ENCODE results near the gene NKX6-1.

The NKX6-1 gene

GRCh38 chr4:84499624-84499982 lies 511 bp upstream of the NKX6-1 start:
- H3K27ac ChIP-seq, result no peak overlapping the region
- TF ChIP-seq CTCF (conservative IDR thresholded peaks at IDR 0.05) (no peak), ZFX (IDR thresholded peaks at IDR 0.05) (no peak)

GRCh38 chr4:84498203-84498934 lies 723 bp downstream of the NKX6-1 start:
- TF ChIP-seq CTCF (conservative IDR thresholded peaks at IDR 0.05) (no peak), ZFX (IDR thresholded peaks at IDR 0.05) (no peak)
- peak overlapping the region; percentile 18; the same call in 1 of the 2 replicates for H3K27ac ChIP-seq

- TF ChIP-seq ZFX (IDR thresholded peaks at IDR 0.05) (no peak), CTCF (conservative IDR thresholded peaks at IDR 0.05) (no peak)
- H3K27ac ChIP-seq, result peak overlapping the region; percentile 18; the same call in 1 of the 2 replicates
Observed at GRCh38 chr4:84497504-84498202, 1.4 kb downstream of the NKX6-1 start.

- no peak overlapping the region for H3K27ac ChIP-seq
- TF ChIP-seq ZFX (IDR thresholded peaks at IDR 0.05) (no peak), CTCF (conservative IDR thresholded peaks at IDR 0.05) (no peak)
Observed at GRCh38 chr4:84496706-84497503, 2.2 kb downstream of the NKX6-1 start.

GRCh38 chr4:84496331-84496705 lies 2.8 kb downstream of the NKX6-1 start:
- TF ChIP-seq CTCF (conservative IDR thresholded peaks at IDR 0.05) (no peak), ZFX (IDR thresholded peaks at IDR 0.05) (no peak)

GRCh38 chr4:84495794-84496261 lies 3.3 kb downstream of the NKX6-1 start:
- no peak for TF ChIP-seq ZFX (IDR thresholded peaks at IDR 0.05)

More at GRCh38 chr4:84496331-84496705, 2.8 kb downstream of the NKX6-1 start:
- H3K27ac ChIP-seq, result no peak overlapping the region

GRCh38 chr4:84495118-84495793 lies 3.8 kb downstream of the NKX6-1 start:
- TF ChIP-seq CTCF (conservative IDR thresholded peaks at IDR 0.05), result no peak
- TF ChIP-seq ZFX (IDR thresholded peaks at IDR 0.05), result no peak
- no peak overlapping the region for H3K27ac ChIP-seq

More at GRCh38 chr4:84495794-84496261, 3.3 kb downstream of the NKX6-1 start:
- H3K27ac ChIP-seq, result no peak overlapping the region

Measured in C4-2B (cell line).